GM19328 (cell line): Measurements from ENCODE around the gene GVQW3.

Source experiments
- ATAC-seq: cut with Tn5 transposase; IDR thresholded peaks from one replicate; pipeline ENCODE4 v1.9.1; 2021; ENCODE audit warnings: mild to moderate bottlenecking, moderate library complexity; ENCODE audit not compliant: unreplicated experiment

GVQW3 gene

DNA sequence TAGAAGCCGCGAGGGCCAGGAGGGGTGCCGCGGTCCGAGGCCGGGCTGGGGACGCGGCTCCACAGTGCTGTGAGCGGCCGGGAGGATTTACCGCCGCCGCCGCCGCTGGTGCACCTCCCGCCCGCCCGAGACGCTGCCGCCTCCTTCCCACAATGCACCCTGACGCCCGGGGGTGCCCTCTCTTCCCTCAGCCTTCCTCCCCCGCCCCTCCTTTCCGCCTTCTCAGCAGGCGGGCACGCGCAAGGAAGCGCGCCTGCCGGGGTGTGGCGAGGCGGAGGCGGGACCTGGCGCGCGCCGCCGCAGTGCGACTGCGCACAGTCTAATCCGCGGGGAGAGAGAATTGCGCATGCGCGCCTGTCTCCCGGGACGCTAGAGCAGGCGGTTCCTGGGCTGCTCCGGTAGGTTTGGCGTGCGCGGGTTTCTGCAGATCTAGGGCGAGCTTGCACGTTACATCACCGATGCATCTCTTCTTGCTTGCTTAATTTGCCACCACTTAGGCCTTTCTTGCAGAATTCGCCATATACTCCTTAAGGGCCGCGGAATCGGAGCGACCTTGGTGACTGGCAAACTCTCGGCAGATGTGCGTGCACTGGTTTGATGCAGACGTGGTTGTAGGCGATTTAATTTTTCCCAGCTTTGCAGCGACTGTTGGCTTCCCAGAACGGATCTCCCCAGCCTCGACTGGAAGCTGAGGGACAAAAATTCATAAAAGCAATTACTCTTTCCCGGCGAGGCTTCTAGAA, at the start of gene GVQW3, which contains the start of gene THAP12:
TSS of gene GVQW3 (plus strand) at position 347 of the 743 bp plus-strand sequence. CDS start 506 bp downstream, outside the sequence.
TSS of gene THAP12 (minus strand) at position 156 of the 743 bp plus-strand sequence. CDS start 296 bp downstream, outside the sequence.
- ATAC-seq: peak; percentile 80

DNA sequence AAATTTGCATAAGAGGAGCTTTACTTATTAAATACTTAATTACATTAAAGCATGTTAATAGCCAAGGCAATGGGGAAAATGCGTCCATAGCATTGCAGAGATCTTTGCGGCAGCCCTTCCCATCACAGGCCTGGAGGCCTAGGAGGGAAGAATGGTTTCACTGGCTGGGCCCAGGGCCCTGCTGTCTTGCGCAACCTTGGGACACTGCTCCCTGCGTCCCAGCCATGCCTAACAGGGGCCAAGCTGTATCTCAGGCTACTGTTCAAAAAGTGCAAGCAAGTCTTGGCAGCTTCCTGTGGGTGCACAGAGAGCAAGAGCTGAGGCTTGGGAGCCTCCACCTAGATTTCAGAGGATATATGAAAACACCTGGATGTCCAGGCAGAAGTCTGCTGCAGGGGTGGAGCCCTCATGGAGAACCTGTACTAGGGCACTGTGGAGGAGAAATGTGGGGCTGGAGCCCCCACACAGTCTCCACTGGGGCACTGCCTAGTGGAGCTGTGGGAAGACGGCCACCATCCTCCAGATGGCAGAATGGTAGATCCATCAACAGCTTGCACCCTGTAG, 46.2 kb upstream of the GVQW3 start:
- ATAC-seq: no peak

DNA sequence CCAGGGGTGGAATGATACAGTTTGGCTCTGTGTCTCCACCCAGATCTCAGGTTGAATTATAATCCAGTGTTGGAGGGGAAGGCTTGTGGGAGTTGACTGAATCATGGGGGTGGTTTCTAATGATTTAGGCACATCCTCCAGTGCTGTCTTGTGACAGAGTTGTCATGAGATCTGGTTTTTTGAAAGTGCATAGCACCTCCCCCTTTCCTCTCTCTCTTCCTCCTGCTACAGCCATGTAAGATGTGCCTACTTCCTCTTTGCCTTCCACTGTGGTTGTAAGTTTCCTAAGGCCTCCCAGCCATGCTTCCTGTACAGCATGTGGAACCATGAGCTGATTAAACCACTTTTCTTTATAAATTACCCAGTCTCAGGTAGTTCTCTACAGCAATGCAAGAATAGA, 45.3 kb upstream of the GVQW3 start:
- no peak for ATAC-seq

DNA sequence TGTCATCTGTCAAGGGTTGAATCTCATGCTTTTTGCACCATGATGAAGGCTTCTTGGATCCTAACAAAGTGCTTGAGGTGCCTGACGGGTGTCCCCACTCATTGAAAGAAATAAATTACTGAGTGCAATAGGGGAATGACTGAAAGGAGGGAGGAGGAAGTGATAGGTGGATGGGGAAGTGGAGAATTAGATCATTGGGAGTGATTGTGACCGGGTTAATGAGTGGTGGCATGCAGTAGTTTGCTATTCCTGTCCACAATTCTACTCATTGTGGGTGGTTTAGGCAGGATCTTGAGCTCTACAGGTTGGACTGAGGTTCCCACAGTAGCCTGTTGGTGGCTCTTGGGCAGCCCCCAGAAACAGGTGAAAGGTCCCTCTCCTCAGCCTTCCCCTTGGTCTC, 44.5 kb upstream of the GVQW3 start:
- no peak for ATAC-seq

DNA sequence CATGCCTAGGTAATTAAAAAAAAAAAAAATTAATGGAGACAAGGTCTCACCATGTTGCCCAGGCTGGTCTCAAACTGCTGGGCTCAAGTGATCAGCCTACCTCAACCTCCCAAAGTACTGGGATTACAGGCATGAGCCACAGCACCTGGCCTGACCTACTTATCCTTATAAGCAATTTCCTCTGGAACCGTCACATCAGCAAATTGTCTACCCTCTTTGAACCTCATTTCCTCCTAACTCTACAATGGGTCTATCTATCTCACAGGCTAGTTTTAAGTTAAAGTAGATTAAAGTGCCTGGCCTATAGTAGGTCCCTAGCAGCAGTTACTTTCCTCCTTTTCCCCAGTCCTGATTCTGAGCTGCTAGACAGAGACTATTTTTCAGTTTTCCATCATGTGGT, 43.7 kb upstream of the GVQW3 start:
- no peak for ATAC-seq

DNA sequence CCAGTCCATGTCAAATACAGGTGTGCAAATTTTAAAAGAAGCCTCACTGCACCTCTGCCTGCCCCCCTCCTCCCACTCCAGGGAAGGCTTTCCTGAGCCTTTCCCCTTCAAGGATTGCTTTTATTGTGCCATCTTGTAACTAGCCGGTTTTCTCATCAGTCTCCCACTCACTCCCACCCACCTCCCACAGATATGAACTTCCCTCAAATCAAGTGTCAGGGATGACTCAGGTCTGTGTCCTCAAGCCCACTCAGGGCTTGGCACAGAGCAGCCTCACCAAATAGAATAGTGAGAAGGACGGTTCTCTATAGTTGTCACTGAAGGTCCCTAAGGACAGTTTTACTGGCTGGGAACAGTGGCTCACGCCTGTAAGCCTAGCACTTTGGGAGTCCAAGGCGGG, 43.2 kb upstream of the GVQW3 start:
- ATAC-seq: no peak

DNA sequence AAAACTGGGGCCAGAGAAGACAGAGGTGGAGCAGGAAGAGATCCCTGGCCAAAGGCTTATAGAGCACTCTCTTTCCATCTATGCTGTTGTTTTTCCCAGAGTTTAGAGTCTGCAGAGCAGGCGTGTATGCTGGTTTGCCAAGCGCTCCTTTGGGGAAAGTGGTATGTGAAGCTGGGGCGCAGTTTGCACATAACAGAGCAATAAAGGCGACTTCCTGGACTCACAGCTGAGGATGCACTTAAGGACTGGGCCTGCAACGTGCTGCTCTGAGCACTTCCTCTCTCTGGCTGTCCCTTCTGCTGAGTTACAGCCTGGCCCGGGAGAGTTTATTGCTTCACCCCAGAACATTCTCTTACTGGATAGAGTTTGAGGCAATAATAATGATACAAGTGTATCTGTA, 41.9 kb upstream of the GVQW3 start:
- ATAC-seq: no peak

DNA sequence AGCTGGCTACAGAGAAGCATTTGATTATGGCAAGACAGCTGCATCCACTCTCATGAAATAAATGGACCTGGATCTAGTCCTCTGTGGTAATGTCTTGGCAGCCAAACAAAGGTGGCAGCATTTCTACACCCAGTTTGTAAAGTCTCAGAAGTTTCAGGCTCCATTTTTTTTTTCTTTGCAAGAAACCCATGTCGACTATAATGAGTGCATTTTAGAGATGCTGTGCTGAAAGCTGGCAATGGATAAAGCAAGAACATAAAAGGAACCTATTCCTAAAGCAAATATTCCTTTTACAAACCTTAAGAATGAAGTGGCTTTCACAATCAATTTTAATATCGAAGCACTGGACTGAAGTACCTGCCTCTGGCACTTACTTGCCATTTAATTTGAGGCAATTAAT, 33.7 kb upstream of the GVQW3 start:
- ATAC-seq: no peak

DNA sequence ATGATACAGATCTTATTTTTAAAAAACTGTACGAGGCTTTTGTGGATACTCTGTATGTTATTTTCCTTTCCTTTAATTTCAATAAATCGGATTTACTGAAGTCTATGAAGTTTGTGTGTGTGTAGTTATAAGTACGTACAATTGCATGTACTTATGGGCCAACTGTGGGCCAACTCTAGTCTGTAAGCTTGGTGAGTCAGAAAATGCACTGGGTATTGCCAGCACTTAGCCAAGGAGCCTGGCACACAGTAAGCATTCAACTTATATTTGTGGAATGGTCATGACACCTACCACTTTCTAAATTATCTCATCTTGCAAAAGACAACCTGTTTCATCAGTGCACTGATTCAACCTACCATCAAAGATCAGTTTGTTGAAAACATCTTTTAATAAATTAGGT, 32.8 kb upstream of the GVQW3 start:
- no peak for ATAC-seq

DNA sequence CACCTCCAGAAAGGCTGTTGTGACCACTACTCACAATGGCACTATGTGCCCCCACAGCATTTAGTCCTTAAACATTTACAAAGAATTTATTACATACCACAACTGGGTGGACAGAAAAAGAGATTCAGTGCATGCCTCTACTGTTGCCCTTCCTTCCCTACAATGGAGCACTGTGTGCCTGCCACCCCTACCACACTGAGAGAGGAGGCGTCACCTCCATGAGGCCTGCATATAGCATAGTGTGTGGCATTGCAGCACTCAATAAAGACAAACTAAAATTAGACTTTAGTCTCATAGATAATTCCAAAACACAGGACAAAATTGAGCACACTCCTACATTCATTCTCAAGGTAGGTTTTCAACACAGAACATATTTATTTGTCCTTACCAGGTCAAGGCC, 26.0 kb upstream of the GVQW3 start:
- ATAC-seq: no peak

DNA sequence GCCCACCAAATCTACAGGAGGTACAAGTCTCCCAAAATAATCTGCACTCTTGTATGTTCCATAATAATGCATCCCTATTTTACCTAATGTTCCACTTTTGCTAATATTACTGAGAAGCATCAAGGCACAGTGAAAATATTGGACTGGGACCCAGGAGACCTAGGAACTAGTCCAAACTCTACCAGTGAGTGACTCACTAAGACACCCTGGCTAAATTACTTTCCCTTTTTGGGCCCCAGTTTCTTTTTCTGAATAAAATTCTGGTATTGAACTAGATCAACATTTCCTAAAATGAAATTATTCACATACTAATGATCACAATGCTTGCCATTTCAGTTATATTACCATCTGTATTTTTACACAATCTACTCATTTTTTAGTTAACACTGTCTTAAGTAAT, 19.7 kb upstream of the GVQW3 start:
- no peak for ATAC-seq

DNA sequence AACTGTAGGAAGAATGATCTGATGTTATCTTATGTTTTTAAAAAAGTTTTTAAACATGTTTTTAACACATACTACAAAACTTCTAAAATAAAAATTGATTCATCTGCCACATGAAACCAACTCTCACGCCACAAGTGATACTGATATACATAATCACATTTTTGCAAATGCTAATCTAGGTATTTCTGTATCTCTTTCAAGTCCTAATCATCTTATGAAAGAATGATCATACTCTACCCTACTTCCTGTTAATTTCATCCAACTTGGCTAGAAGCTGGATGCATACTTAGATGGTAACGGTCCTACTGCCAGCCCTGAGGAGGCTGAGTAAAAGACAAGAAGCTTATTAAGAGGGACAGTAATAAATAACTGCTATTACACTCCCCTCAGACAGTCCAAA, 19.3 kb upstream of the GVQW3 start:
- no peak for ATAC-seq

DNA sequence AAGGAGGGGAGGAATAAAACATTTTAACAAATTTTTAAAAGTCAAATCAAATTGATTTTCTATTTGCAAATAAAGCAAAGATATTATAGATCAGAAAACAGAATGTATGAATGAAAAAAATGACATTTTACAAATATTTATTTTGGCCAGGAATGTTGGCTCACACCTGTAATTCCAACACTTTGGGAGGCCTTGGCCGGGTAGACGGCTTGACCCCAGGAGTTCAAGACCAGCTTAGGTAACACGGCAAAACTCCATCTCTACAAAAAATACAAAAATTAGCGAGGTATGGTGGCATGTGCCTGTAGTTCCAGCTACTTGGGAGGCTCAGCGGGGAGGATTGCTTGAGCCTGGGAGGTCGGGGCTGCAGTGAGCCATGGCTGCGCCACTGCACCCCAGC, 18.4 kb upstream of the GVQW3 start:
- ATAC-seq: no peak

DNA sequence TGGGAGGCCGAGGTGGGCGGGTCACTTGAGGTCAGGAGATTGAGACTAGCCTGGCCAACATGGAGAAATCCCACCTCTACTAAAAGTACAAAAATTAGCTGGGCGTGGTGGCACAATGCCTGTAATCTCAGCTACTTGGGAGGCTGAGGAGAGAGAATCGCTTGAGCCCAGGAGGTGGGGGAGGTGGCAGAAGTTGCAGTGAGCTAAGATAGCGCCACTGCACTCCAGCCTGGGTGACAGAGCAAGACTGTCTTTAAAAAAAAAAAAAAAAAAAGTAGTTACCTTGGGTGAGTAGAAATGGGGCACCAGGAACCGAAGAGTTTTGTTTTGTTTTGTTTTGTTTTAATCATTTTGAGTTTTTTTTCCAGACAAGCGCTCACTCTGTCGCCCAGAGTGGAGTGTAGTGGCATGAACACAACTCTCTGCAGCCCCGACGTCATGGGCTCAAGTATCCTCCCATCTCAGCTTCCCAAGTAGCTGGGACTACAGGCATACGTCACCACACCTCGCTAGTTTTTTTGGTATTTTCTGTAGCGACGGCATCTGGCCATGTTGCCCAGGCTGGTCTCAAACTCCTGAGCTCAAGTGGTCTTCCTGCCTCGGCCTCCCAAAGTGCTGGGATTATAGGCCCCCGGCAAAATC, 16.0 kb upstream of the GVQW3 start:
- ATAC-seq: no peak

DNA sequence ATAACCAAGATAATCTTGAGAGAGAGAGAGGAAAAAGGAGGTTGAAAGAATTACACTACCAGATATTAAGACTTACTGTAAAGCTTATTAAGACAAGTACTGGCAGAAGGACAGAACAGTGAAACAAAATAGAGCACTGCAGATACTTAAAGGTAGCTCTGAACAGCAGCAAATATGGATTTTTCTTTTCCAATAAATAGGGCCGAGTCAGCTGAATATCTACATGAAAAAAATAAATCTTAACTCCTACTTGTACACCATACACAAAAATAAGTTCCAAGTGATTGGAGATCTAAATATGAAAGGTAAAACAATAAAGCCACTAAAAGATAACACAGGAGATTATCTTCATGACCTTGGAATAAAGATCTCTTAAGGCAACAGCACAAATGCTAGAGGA, 12.6 kb upstream of the GVQW3 start:
- ATAC-seq: no peak

DNA sequence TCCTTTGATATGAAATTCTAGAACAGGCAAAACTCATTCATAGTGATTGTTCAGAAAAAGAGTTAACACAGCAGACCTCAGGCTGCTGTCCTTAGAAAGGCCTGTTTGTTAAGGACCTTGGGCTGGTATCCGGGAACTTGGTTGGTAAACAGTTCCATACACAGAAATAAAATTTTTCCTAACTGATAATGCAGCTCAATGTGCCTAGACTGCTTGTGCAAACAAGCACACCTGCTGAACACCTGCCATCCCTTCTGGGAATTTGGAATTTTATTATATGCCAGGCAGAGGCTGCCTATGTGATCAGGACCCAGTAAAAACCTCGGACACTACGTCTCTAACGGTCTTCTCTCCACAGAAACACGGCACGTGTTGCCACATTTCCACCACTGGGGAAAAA, 11.7 kb upstream of the GVQW3 start:
- ATAC-seq: no peak

DNA sequence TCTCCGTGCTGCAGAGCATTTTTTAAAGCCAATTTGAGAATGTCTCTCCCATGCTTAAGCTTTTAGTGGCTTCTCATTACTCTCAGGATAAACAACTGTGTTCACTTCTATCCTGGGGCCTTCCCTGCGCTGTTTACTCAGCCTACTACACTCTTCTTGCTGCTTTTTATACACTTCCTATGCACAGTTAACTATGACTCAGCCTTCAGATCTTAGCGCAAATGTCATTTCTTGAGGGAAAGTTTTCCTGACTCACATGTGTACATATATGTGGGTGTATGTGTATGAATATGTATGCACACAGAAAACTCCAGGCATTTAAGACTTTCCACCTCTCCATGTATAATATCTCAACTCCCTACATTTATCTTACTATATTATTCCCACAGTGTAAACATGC, 10.0 kb upstream of the GVQW3 start:
- ATAC-seq: no peak

DNA sequence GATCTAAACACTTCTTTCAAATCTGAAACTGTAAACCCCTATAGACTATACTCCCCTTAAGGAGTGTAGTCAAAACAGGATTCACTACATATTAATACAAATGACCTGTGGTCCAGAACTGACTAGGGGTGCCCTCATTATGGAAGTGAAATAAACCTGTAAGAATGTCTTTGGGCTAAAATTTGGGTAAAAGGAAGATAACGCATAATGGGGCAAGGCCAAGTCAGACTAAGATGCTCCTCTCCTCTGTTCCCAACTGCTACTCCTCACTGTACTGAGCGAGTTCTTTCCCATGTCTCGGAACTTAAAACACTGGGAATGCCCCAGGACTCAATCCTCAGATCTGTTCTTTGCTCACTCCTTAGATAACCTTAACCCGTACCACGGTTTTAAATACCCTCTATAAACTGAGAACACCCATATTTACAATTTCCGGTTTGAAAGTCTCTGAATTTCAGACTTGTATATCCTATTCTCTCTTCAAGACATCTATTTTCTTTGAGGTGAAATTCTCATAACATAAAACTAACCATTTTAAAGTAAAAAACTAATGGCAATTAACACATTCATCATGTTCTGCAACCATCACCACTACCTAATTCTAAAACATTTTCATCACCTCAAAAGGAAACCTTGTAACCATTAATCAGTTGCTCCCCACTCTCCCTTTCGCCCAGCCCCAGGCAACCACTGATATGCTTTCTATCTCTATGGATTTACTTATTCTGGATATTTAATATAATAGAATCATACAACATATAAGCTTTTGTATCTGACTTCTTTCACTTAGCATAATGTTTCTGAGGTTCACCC, 4.2 kb upstream of the GVQW3 start:
- no peak for ATAC-seq

DNA sequence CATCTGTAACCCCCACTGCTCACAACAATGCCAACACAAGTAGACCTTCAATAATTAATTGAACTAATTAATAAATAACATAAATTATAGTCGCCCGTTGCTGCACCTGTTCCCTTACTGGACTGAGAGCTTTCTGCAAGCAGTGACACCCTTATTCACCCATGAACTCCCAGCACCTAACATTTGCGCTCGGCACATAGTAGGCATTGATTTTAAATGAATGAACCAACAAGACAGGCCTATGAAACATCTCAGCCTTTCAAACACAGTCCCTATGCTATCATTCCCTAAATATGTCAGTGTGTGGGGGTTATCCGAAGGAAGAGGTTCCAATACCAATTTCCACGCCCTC, 1.3 kb upstream of the GVQW3 start:
- ATAC-seq: no peak

DNA sequence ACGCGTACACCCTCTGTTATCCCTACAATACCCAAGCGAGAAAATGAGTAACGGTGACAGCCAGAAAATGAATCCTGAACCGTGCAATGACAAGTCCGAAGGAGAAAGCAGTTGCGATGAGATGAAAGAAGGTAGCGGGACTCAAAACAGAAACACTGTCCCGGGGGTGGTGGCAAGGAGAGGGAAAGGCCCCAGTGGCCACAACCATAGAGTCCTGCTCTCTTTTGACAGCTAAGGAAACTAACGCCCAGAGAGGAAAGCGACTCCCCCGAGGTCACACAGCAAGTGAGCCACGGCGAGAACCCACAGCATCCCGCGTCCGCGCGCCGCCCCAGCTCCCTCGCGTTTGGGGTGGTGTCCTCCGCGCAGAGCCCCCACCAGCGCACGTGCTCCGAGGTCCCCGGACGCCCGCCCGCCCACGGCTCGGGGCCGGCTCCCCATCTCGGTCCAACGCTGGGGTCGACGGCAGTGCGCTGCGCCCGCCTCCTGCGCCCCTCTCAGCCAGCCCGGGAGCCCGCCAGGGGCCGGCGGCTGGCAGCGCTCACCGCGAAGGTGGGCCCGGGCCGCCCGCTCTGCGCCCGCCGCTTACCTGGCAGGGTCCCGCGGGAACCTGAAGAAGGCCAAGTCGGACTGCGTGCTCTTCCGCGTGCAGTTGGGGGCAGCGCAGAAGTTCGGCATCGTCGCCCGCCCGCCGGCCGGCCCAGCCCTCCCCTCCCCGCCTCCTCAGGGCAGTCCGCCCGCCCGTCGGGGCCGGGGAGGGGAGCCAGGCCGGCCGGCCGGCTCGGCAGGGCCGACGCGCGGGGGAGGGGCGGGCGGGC, 755 bp upstream of the GVQW3 start:
- ATAC-seq: peak; percentile 10

DNA sequence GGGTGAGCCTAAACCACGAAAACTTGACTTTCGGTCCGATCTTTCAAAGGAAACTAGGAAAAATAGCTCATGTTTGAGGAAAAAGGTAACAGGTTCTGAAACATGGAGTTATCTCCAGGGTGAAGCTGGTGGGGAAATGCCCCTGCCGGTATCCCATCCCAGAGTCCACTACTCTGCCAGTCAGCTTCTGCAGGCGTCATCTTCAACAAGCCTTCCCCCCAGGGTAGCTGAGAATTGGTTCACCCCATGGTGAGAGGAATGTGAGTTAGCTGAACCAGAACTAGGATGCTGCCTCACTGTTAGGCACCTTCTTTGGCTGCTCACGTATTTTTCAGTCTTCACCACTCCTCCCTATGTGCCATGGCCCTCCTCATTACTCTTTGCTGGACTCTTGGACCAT, 1.1 kb downstream of the GVQW3 start:
- no peak for ATAC-seq
